Caco-2 (cell line): ENCODE results near the gene SINHCAF. TPM values are rescaled to one million over a fixed set of nuclear protein-coding genes. Genes with fewer than 3 reads are reported as not detected.
A peak's percentile ranks its signal among the peaks of the same experiment; 100 is the strongest.

ENCODE experiments used
- BruUV-seq: library from RNA; stranded (reverse); fragments of 400-500 nt; replicated peaks from 2 replicates; lab custom pipeline; 2021; lab: Mats Ljungman, UMichigan
- CTCF ChIA-PET: fragments of 300-600 bp; sonication (Branson Sonifier 250); formaldehyde crosslinking; loops from one replicate; lab custom pipeline; 2022; ENCODE audit warnings: antibody characterized with exemption; lab: Charles Lee
- POLR2A ChIA-PET: fragments of 300-600 bp; sonication (Branson Sonifier 250); formaldehyde crosslinking; loops from one replicate; lab custom pipeline; 2022; ENCODE audit warnings: antibody characterized with exemption; lab: Charles Lee
- DNase-seq, 2 experiments: peaks; one replicate each; pipeline versions ENCODE4 v3.0.0 to v3.0.0-alpha.2; 2020 to 2022
- H3K27me3 ChIP-seq: replicated peaks from 2 replicates; pipeline ENCODE4 v1.6.0; 2011; ENCODE audit warnings: low read length; ENCODE audit not compliant: control insufficient read depth, insufficient read depth
- H3K36me3 ChIP-seq: 2 replicates; pipeline ENCODE4 v1.5.1; 2011; ENCODE audit warnings: low read length; ENCODE audit not compliant: control insufficient read depth, insufficient read depth
- H3K4me1 ChIP-seq: fragments of 250-450 bp; sonication (Bioruptor Pico); 2 replicates; pipeline ENCODE4 v1.5.1; 2020; ENCODE audit warnings: mild to moderate bottlenecking
- H3K4me3 ChIP-seq: 2 replicates; pipeline ENCODE4 v1.5.1; 2011; ENCODE audit warnings: low read depth, mild to moderate bottlenecking, control low read depth, low read length
- H3K9me3 ChIP-seq: fragments of 250-450 bp; sonication (Bioruptor Pico); 2 replicates; pipeline ENCODE4 v1.5.1; 2020; ENCODE audit warnings: mild to moderate bottlenecking, moderate library complexity
- H3K27ac Mint-ChIP-seq: one replicate; pipeline ENCODE4 v1.8.0; 2022; ENCODE audit warnings: mixed read lengths; ENCODE audit not compliant: unreplicated experiment
- H3K27me3 Mint-ChIP-seq: one replicate; pipeline ENCODE4 v1.8.0; 2022; ENCODE audit warnings: mixed read lengths; ENCODE audit not compliant: insufficient read depth, unreplicated experiment
- H3K36me3 Mint-ChIP-seq: one replicate; pipeline ENCODE4 v1.8.0; 2022; ENCODE audit warnings: mild to moderate bottlenecking, mixed read lengths; ENCODE audit not compliant: insufficient read depth, unreplicated experiment
- H3K4me1 Mint-ChIP-seq: one replicate; pipeline ENCODE4 v1.8.0; 2022; ENCODE audit warnings: low read depth, mixed read lengths; ENCODE audit not compliant: unreplicated experiment
- H3K4me3 Mint-ChIP-seq: one replicate; pipeline ENCODE4 v1.8.0; 2022; ENCODE audit warnings: mild to moderate bottlenecking, moderate library complexity, mixed read lengths; ENCODE audit not compliant: unreplicated experiment
- H3K9me3 Mint-ChIP-seq: one replicate; pipeline ENCODE4 v1.8.0; 2022; ENCODE audit warnings: mixed read lengths; ENCODE audit not compliant: unreplicated experiment
- CTCF ChIP-seq, 2 experiments: fragments of 200-600 bp in 1 of 2; IDR thresholded peaks; 1 replicate in 1 of 2; 2 replicates in 1 of 2; pipeline versions ENCODE4 v1.5.1 to v1.8.0; 2011 to 2022; ENCODE audit warnings: antibody characterized with exemption in 1 of 2, control low read depth in 1 of 2, inconsistent platforms in 1 of 2, low read depth in 1 of 2, low read length in 1 of 2, mild to moderate bottlenecking in 1 of 2, moderate library complexity in 1 of 2; ENCODE audit not compliant: insufficient read depth in 1 of 2, severe bottlenecking in 1 of 2, unreplicated experiment in 1 of 2
- intact Hi-C: fragments of 100-400 bp; cut with micrococcal nuclease; formaldehyde crosslinking; loops from one replicate; pipeline ENCODE4 v1.10.0; 2022; ENCODE audit not compliant: unreplicated experiment
- total RNA-seq: library from RNA; stranded (reverse); gene quantifications from 2 replicates; pipeline ENCODE4 v1.2.3, GENCODE V29; 2022

SINHCAF gene
- total RNA-seq, 1 experiment from 2014 or later = 319 TPM

- Histone ChIP-seq H3K27me3 (no peaks in the 10 kb centered on the region), H3K9me3 (no peaks in the 10 kb centered on the region), H3K36me3 (no peaks in the 10 kb centered on the region; the same call in 1 of the 2 replicates), H3K4me3 (no peak overlapping the region), H3K4me1 (peaks cover 18% of the 10 kb centered on the region)
- H3K27me3 Mint-ChIP-seq = no peaks in the 10 kb centered on the region
- H3K27ac Mint-ChIP-seq = peak overlapping the region; percentile 42
- DNase-seq = no peak
- TF ChIP-seq CTCF (IDR thresholded peaks at IDR 0.05; ENCODE audit: insufficient read depth in 1 of 2, low read depth in 1 of 2, low read length in 1 of 2, severe bottlenecking in 1 of 2, unreplicated experiment in 1 of 2) = no peak
- peaks cover 48% of the 10 kb centered on the region for H3K4me1 Mint-ChIP-seq
- H3K4me3 Mint-ChIP-seq = no peak overlapping the region
- ChIA-PET CTCF (no interaction called here), POLR2A (no interaction called here)
- no TSS peak for BruUV-seq
- H3K36me3 Mint-ChIP-seq = peaks cover 98% of the 10 kb centered on the region
- intact Hi-C loops = no loop called here
- no peaks in the 10 kb centered on the region for H3K9me3 Mint-ChIP-seq
Observed at GRCh38 chr12:31309279-31309678, 16.7 kb downstream of the SINHCAF start.

GRCh38 chr12:31308116-31308515 lies 17.8 kb downstream of the SINHCAF start:
- no TSS peak for BruUV-seq
- Mint-ChIP-seq H3K4me3 (no peak overlapping the region), H3K9me3 (no peaks in the 10 kb centered on the region), H3K36me3 (peaks cover 98% of the 10 kb centered on the region), H3K27me3 (no peaks in the 10 kb centered on the region), H3K4me1 (peaks cover 60% of the 10 kb centered on the region), H3K27ac (peak overlapping the region; percentile 74)
- Histone ChIP-seq H3K27me3 (no peaks in the 10 kb centered on the region), H3K9me3 (no peaks in the 10 kb centered on the region), H3K4me3 (no peak overlapping the region), H3K4me1 (peaks cover 24% of the 10 kb centered on the region), H3K36me3 (peaks cover 4% of the 10 kb centered on the region)
- DNase-seq = no peak
- ChIA-PET CTCF (no interaction called here), POLR2A (interaction anchor here (0.9 kb wide), 1 partner anchor 15 kb away, joined by 3 read pairs; no protein-coding TSS in a partner anchor)
- no peak for TF ChIP-seq CTCF (IDR thresholded peaks at IDR 0.05; ENCODE audit: insufficient read depth in 1 of 2, low read depth in 1 of 2, low read length in 1 of 2, severe bottlenecking in 1 of 2, unreplicated experiment in 1 of 2)
- intact Hi-C loops = no loop called here

GRCh38 chr12:31306866-31307265 lies 19.1 kb downstream of the SINHCAF start:
- no peaks in the 10 kb centered on the region for H3K9me3 Mint-ChIP-seq
- peaks cover 69% of the 10 kb centered on the region for H3K4me1 Mint-ChIP-seq
- no TSS peak for BruUV-seq
- ChIA-PET POLR2A (interaction anchor here (0.6 kb wide), 1 partner anchor 202 kb away, joined by 3 read pairs; no protein-coding TSS in a partner anchor), CTCF (no interaction called here)
- H3K9me3 ChIP-seq = no peaks in the 10 kb centered on the region
- no peaks in the 10 kb centered on the region for H3K27me3 Mint-ChIP-seq
- no peaks in the 10 kb centered on the region for H3K27me3 ChIP-seq
- H3K4me3 Mint-ChIP-seq = no peak overlapping the region
- H3K4me3 ChIP-seq = no peak overlapping the region
- peaks cover 98% of the 10 kb centered on the region for H3K36me3 Mint-ChIP-seq
- TF ChIP-seq CTCF (IDR thresholded peaks at IDR 0.05; ENCODE audit: insufficient read depth in 1 of 2, low read depth in 1 of 2, low read length in 1 of 2, severe bottlenecking in 1 of 2, unreplicated experiment in 1 of 2) = no peak
- intact Hi-C loops = no loop called here
- H3K27ac Mint-ChIP-seq = peak overlapping the region; percentile 18
- H3K4me1 ChIP-seq = peaks cover 30% of the 10 kb centered on the region
- DNase-seq = no peak
- H3K36me3 ChIP-seq = peaks cover 7% of the 10 kb centered on the region
